ENCODE measurements around the gene C1QTNF4.
"Not testable (repeated sequence)": the region's sequence is repeated elsewhere in the genome, so short reads cannot be mapped to it uniquely, and the experiment has no call there.

The C1QTNF4 gene

DNA sequence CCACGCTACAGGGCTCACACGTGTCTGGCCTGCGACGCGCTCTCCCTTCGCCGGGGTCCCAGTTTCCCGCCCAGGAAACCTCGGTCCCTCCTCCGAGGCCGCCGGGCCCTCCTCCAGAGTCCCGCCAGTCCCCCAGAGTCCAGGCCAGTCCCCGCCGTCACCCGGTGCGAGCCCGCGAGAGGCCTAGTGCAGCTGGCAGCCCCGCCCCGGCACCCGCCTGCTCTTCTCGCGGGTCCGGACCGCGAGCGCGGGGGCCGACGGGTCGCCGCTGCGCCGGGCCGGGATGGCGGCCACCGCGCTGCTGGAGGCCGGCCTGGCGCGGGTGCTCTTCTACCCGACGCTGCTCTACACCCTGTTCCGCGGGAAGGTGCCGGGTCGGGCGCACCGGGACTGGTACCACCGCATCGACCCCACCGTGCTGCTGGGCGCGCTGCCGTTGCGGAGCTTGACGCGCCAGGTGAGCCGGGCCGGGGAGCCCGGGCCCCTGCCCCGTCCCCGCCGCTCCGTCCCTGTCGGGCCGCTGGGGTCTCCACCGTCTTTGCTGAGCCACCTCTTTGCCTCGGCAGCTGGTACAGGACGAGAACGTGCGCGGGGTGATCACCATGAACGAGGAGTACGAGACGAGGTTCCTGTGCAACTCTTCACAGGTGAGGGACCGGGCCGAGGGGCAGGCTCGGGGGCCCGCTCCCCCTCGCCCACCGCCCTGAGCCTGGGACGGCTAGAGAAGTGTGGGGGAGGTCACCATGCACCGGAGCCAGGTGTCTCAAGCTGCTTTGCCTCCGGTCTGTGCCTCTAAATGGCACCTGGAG is 28.7 kb downstream of the C1QTNF4 start, which contains the start of gene PTPMT1:
TSS of gene PTPMT1 (plus strand) at position 260 of the 809 bp plus-strand sequence. CDS start at position 284, 24 bp downstream.
- DNase-seq (ENCODE audit: low read depth) = no peak

DNA sequence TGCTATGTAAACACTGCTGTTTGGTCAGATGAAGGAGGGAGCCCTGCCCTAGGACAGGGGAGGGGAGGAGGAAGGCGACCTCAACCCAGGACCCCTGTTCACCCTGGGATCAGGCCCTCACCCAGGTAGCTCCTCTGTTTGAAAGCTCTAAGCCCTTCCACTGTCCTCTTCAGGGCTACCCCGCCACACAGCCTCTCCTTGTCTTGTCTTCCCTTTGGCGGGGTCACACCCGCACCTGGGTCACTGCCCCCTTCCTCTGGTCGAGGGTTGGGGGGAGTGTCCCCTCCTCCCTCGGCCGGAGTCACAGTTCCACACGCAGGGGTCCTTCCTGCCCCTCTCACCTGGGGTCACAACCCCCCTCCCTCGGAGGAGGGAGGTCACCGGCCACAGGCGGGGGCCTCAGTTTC is 29.3 kb downstream of the C1QTNF4 start:
- no peak for DNase-seq (ENCODE audit: low read depth)

DNA sequence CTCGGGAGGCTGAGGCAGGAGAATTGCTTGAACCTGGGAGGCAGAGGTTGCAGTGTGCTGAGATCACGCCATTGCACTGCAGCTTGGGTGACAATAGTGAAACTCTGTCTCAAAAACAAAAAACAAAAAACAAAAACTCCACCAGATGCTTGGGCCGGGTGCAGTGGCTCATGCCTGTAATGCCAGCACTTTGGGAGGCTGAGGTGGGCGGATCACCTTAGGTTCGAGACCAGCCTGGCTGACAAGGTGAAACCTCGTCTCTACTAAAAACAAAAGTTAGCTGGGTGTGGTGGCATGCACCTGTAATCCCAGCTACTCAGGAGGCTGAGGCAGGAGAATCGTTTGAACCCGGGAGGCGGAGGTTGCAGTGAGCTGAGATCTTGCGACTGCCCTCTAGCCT is 29.8 kb downstream of the C1QTNF4 start:
- DNase-seq (ENCODE audit: low read depth) = not testable (repeated sequence)

DNA sequence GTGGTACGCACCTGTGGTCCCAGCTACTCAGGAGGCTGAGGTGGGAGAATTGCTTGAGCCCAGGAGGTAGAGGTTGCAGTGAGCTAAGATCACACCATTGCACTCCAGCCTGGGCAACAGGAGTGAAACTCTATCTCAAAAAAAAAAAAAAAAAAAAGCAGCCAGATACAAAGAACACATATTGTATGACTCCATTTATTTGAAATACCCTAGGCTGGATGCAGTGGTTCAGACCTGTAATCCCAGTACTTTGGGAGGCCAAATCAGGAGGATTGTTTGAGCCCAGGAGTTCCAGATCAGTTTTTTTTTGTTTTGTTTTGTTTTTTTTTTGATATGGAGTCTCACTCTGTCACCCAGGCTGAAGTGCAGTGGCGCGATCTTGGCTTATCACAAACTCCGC is 31.8 kb downstream of the C1QTNF4 start:
- DNase-seq (ENCODE audit: low read depth) = not testable (repeated sequence)

DNA sequence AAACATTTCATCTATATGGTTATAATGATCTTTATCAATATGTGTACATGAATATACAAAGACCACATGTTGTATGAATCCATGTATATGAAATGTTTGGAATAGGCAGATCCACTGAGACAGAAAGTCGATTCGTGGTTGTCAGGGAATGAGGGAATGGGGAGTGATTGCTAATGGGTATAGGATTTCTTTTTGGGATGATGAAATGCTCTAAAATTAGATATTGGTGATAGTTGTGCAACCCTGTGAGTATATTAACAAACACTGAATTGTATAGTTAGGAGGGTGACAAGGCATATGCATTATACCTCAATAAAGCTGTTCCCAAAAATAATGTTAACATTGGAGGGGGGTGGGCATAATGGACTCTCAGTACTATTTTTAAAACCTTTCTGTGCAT is 33.8 kb downstream of the C1QTNF4 start:
- DNase-seq (ENCODE audit: low read depth) = no peak

DNA sequence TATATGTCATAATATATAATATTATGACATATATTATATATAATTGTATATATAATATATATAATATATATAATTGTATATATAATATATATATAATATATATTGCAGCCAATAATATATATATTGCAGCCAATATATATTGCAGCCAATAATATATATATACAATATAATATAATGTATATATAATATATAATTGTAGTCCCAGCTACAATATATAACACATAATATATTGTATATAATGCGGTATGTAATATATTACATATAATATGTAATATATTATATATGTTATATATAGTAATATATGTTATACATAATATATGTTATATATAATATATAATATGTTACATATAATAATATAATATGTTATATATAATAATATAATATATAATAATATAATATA is 35.5 kb downstream of the C1QTNF4 start:
- DNase-seq (ENCODE audit: low read depth) = no peak

DNA sequence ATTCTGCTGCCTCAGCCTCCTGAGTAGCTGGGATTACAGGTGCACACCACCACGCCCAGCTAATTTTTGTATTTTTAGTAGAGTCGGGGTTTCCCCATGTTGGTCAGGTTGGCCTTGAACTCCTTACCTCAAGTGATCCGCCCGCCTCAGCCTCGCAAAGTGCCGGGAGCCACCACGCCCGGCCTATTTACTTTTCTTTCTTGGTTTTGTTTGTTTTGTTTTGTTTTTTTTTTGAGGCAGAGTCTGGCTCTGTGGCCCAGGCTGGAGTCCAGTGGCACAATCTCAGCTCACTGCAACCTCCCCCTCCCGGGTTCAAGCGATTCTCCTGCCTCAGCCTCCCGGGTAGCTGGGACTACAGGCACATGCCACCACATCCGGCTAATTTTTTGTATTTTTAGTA is 37.2 kb downstream of the C1QTNF4 start:
- DNase-seq (ENCODE audit: low read depth) = not testable (repeated sequence)

DNA sequence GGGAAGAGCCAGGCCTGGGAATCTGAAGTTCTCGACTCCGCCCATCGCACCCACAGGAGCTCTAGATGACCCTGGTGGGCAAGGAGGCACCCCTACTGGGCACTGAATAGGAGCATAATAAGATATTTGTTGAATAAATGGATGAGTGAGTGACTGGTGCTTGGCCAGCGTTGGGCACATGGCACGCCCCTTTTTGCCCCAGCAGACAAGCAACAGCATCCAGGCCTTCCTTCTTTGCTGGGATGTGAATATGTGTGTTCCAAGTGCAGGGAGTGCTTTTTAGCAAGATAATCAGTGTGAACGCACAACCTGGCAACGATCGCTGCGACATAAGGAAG is 40.8 kb downstream of the C1QTNF4 start:
- no peak for DNase-seq (ENCODE audit: low read depth)

DNA sequence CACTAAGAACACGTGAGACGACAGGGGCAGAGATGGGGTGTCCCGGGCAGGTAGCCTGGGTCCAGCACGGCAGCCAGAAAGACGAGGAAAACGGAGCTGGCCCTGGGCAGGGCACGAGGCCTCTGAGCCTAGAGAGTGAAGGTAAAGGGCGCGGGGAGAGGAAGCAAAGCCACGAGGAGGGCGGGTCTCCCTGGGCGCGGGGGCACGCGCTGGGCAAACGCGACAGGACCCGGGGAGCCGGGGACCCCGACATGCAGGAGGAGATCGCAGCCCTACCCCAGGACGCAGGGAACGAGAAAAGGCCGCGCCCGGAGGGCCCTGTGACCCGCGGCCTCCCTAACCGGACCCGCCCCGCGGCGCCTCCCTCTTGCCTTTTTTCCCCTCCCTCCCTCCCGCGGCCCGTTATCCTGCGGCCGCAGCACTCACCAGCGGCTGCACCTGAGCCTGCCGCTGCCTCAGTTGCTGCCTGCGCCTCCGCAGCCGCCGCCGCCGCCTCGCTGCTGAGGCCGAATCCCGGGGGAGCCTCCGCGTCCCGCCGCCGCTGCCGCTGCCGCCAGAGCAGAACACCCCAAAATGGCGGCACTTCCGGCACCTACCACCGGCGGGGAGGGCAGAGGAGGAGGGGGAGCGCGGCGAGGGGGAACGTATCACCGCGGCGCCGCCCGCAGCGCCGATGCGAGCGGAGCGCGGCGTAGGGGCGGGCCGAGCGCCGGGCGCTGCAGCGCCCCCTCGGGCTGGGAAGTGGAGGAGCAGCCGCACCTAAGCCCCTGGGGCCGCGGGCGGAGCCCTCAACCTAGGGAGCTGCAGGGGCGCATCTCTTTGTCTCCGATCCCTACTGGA is 41.4 kb downstream of the C1QTNF4 start, which contains the start of gene CELF1:
TSS of gene CELF1 (minus strand) at position 567 of the 840 bp plus-strand sequence. CDS start 53,609 bp downstream, outside the sequence.
- DNase-seq (ENCODE audit: low read depth) = peak; percentile 76

DNA sequence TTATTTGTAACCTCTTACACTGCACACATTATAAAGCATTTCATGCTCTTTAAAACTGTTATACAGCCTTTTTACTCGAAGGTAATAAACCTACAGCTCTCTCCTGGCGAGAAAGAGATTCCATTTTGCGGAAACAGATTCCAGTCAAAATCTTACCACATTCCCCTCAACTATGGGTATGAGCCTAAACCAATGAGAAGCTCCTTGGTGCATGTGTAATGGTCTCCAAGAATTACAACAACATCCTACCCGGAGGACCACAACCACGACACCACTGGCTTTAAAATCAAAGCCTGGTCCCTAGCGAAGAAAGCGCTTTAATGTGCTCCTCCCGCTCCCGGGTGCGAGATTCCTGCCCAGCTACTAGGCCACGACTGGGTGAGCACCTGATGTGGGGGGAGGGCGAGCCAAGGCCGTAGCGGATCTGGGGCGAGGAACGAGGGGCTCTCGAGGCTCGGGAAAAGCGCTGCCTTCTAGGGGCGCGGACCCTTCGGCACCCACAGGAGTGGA is 42.1 kb downstream of the C1QTNF4 start:
- no peak for DNase-seq (ENCODE audit: low read depth)

DNA sequence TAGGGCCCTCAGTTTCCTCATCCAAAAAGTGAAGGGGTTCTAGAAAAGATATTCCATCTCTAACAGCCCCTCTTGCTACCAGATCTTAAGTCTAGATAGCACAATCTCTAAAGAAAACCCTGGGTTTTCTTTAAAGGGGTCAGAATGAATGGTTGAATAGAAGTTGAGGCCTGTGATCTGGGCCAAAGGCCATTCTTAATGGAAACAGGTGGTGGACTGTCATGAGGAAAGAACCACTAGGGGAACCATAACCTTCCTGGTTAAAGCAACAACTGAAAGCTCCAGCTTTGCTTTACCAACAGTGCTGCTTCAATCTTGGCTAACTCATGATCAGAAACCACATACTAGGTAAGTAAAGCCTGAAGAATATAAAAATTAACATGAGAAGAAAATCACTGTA is 43.1 kb downstream of the C1QTNF4 start:
- no peak for DNase-seq (ENCODE audit: low read depth)

DNA sequence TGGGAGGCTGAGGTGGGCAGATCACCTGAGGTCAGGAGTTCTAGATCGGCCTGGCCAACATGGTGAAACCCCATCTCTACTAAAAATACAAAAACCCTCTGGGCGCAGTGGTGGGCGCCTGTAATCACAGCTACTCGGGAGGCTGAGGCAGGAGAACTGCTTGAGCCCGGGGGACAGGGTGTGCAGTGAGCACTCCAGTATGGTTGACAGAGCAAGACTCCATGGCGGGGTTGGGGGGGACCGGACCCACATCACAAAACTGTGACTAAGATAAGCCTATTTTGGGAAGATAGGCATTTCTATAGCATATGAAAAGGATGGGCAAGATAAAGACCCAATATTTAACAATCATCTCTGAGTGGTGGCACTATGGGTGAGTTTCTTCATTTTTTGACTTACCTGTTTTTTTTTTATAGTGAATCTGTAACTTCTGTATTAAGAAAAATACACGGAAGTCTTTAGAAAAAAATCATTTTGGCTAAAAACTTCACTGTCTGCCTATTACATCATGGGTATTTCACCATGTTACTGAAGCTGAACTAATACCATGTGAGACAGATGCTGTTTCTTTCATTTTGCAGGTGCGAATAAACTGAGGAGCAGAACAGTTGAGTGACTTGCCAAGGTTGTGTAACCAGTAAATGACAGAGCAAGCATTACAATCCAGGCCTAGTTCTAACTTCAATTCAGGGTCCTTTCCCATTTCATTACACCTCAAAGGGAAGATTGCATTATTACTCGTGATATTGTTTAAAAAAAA is 43.7 kb downstream of the C1QTNF4 start:
- no peak for DNase-seq (ENCODE audit: low read depth)

DNA sequence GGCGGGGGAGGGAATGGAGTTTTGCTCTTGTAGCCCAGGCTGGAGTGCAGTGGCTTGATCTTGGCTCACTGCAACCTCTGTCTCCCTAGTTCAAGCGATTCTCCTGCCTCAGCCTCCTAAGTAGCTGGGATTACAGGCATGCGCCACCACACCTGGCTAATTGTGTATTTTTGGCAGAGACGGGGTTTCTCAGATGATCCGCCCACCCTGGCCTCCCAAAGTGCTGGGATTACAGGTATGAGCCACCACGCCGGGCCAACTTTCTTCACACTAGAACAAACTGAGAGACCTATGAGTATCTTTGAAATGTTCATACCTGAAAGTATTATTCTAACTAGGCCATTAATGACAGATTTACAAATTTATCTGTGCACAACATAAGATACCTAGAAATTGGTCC is 47.9 kb downstream of the C1QTNF4 start:
- DNase-seq (ENCODE audit: low read depth) = not testable (repeated sequence)

DNA sequence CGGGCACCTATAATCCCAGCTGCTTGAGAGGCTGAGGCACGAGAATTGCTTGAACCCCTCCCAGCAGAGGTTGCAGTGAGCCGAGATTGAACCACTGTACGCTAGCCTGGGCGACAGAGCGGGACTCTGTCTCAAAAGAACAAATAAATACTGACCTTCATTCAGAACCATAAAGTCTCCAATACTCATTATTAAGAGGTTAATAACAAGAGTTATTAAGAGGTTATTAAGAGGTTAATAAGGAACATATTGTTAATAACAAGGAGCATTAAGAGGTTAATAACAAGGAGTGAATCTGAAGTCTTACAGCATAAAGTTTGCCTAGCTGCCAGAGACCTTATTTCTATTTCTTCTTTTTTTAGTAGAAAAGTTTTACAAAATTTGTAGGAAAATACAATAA is 48.9 kb downstream of the C1QTNF4 start:
- DNase-seq (ENCODE audit: low read depth) = no peak

DNA sequence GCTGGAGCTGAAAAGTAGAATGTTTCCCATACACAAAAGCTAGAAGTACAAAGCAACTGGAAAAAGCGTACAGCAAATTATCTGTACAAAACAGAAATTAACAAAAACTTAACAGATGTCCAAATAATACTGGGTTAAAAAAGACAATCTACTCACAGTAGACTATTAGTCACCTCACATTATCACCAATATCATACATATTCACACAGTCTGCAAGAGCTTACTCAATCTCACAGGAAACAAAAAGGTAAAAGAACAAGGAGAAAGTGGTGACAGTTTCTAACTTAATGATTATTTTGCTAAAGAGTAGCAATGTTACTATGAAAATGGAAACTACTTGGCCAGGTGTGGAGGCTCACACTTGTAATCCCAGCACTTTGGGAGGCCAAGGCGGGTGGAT is 53.1 kb downstream of the C1QTNF4 start:
- DNase-seq (ENCODE audit: low read depth) = no peak

DNA sequence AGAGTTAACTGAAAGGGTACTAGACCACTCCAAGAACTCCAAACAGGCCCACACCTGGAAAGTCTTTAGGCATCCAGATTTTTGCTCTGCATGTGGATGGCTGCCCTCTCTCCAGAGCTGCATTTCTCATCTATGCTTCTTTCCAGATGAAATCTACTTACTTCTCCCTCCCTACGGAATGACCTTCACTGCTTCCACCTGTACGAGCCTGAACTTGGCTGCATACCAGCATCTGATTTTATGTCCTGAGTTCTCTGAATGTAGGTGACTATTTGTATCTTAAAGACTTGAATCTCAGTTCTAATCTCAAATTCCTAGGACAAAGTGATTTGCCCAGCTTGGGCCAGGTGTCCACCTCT is 54.6 kb downstream of the C1QTNF4 start:
- no peak for DNase-seq (ENCODE audit: low read depth)
